Measurements from ENCODE around the gene DLGAP1. TPM values are rescaled to one million over a fixed set of nuclear protein-coding genes. Genes with fewer than 3 reads are reported as not detected.

DLGAP1 gene
- total RNA-seq, 1 experiment from 2014 or later: 0.07 TPM

DNA sequence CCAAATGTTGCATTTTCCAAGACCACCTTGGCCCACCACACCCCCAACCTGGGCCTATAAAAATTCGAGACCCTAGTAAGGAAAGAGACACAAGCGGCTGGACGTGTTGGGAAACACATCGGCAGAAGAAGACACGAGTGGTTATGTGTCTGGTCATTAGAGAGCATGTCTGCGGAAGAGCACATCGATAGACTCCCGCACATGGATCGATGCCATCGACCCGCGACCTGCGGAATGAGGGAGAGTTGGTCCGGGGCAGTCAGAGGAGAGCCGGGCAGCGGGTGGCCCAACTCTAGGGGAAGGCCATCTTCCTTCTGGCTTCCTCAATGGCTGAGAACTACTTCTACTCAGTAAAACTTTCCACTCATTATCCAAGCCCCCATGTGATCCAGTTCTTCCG, 785.7 kb downstream of the DLGAP1 start:
- ChIA-PET POLR2A (no interaction called here), CTCF (no interaction called here)
- Histone ChIP-seq H3K27me3 (replicated peaks; ENCODE audit: control insufficient read depth, insufficient read depth, low read length) (no peaks in the 10 kb centered on the region), H3K4me1 (peaks cover 37% of the 10 kb centered on the region), H3K9me3 (no peaks in the 10 kb centered on the region), H3K4me3 (ENCODE audit: low read depth, low read length) (no peak overlapping the region), H3K36me3 (ENCODE audit: control insufficient read depth, insufficient read depth, low read length) (no peaks in the 10 kb centered on the region)
- no peak for TF ChIP-seq CTCF (IDR thresholded peaks at IDR 0.05; ENCODE audit: insufficient read depth in 1 of 2, low read depth in 1 of 2, low read length in 1 of 2, severe bottlenecking in 1 of 2, unreplicated experiment in 1 of 2)
- intact Hi-C loops (cut with micrococcal nuclease; ENCODE audit: unreplicated experiment): loop anchor here (5.0 kb wide), 2 partner anchors 372 to 737 kb away; no protein-coding TSS in a partner anchor
- Mint-ChIP-seq H3K4me3 (ENCODE audit: unreplicated experiment) (no peak overlapping the region), H3K9me3 (ENCODE audit: unreplicated experiment) (no peaks in the 10 kb centered on the region), H3K27me3 (ENCODE audit: insufficient read depth, unreplicated experiment) (no peaks in the 10 kb centered on the region), H3K4me1 (ENCODE audit: low read depth, unreplicated experiment) (peaks cover 37% of the 10 kb centered on the region), H3K36me3 (ENCODE audit: insufficient read depth, unreplicated experiment) (peaks cover 15% of the 10 kb centered on the region), H3K27ac (ENCODE audit: unreplicated experiment) (no peak overlapping the region)
- BruUV-seq (replicated peaks): no TSS peak
- DNase-seq: no peak

DNA sequence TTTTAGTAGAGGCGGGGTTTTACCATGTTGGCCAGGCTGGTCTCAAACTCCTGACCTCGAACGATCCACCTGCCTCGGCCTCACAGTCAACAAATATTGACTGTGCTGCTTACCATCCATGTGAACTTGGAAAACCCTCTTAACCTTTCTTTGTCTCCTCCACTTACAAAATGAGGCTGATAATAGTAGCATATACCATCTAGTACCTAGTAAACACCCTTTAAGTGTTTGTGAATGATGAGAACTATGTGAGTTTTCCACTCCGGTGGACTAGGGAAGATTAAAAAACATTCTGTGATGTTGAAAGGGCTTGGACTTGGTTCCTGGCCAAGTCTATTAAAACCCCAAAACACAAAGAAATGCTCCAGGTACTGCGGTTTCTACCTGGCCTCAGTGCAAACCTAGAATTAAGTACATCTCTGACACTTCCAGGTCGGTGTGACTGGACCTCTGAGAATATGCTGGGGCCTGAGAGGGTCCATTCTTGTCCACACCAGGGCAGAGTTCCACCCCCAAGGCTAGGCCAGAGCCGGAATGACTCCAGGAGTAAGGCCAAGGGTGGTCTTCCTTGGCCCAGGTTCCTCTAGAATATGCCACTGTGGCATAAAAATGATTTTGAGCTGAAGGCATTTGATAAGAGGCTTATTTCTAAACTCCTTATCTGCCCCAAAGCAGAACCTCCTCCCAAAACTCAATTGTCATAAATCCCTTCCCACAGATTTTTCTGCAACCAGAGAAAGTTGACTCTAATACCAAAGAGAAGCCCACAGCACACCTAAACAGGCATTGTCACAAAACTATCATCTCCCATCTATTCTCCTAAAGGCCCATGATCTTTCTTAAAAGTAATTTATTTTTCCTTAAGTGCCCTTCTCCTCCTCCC, 787.6 kb downstream of the DLGAP1 start:
- Histone ChIP-seq H3K9me3 (peaks cover 13% of the 10 kb centered on the region; the same call in 1 of the 2 replicates), H3K27me3 (replicated peaks; ENCODE audit: control insufficient read depth, insufficient read depth, low read length) (no peaks in the 10 kb centered on the region), H3K36me3 (ENCODE audit: control insufficient read depth, insufficient read depth, low read length) (no peaks in the 10 kb centered on the region), H3K4me3 (ENCODE audit: low read depth, low read length) (no peak overlapping the region), H3K4me1 (peaks cover 39% of the 10 kb centered on the region)
- no peak for TF ChIP-seq CTCF (IDR thresholded peaks at IDR 0.05; ENCODE audit: insufficient read depth in 1 of 2, low read depth in 1 of 2, low read length in 1 of 2, severe bottlenecking in 1 of 2, unreplicated experiment in 1 of 2)
- ChIA-PET CTCF (interaction anchor here (0.8 to 3.7 kb wide), 10 partner anchors 44 to 384 kb away, joined by 3 to 72 read pairs (median 11); no protein-coding TSS in a partner anchor), POLR2A (no interaction called here)
- H3K27ac Mint-ChIP-seq (ENCODE audit: unreplicated experiment): no peak overlapping the region
- H3K27me3 Mint-ChIP-seq (ENCODE audit: insufficient read depth, unreplicated experiment): no peaks in the 10 kb centered on the region
- no peaks in the 10 kb centered on the region for H3K9me3 Mint-ChIP-seq (ENCODE audit: unreplicated experiment)
- H3K4me3 Mint-ChIP-seq (ENCODE audit: unreplicated experiment): no peak overlapping the region
- peaks cover 25% of the 10 kb centered on the region for H3K36me3 Mint-ChIP-seq (ENCODE audit: insufficient read depth, unreplicated experiment)
- DNase-seq: no peak
- intact Hi-C loops (cut with micrococcal nuclease; ENCODE audit: unreplicated experiment): loop anchor here (5.0 kb wide), 2 partner anchors 370 to 735 kb away; no protein-coding TSS in a partner anchor
- BruUV-seq (replicated peaks): no TSS peak
- H3K4me1 Mint-ChIP-seq (ENCODE audit: low read depth, unreplicated experiment): peaks cover 38% of the 10 kb centered on the region

GRCh38 chr18:3666526-3667254, 788.4 kb downstream of the DLGAP1 start:
- no peaks in the 10 kb centered on the region for H3K27me3 Mint-ChIP-seq (ENCODE audit: insufficient read depth, unreplicated experiment)

More at GRCh38 chr18:3666526-3667254, 788.4 kb downstream of the DLGAP1 start:
- intact Hi-C loops (cut with micrococcal nuclease; ENCODE audit: unreplicated experiment): loop anchor here (1.0 to 5.0 kb wide), 6 partner anchors 72 to 734 kb away; partner anchors contain the start of gene MYL12A
- H3K4me3 ChIP-seq (ENCODE audit: low read depth, low read length): no peak overlapping the region
- H3K4me3 Mint-ChIP-seq (ENCODE audit: unreplicated experiment): no peak overlapping the region
- H3K9me3 Mint-ChIP-seq (ENCODE audit: unreplicated experiment): no peaks in the 10 kb centered on the region
- no peak overlapping the region for H3K27ac Mint-ChIP-seq (ENCODE audit: unreplicated experiment)
- ChIA-PET CTCF (interaction anchor here (0.6 to 3.7 kb wide), 29 partner anchors 11 to 387 kb away, joined by 3 to 72 read pairs (median 5); no protein-coding TSS in a partner anchor), POLR2A (interaction anchor here (0.7 to 4.0 kb wide), 14 partner anchors 13 to 419 kb away, joined by 3 to 82 read pairs (median 10); partner anchors contain the start of gene MYL12A)
- no peak for DNase-seq
- peaks cover 25% of the 10 kb centered on the region for H3K36me3 Mint-ChIP-seq (ENCODE audit: insufficient read depth, unreplicated experiment)
- H3K4me1 Mint-ChIP-seq (ENCODE audit: low read depth, unreplicated experiment): peaks cover 37% of the 10 kb centered on the region
- no TSS peak for BruUV-seq (replicated peaks)
- peaks cover 20% of the 10 kb centered on the region for H3K9me3 ChIP-seq
- H3K27me3 ChIP-seq (replicated peaks; ENCODE audit: control insufficient read depth, insufficient read depth, low read length): no peaks in the 10 kb centered on the region
- H3K4me1 ChIP-seq: peaks cover 33% of the 10 kb centered on the region
- H3K36me3 ChIP-seq (ENCODE audit: control insufficient read depth, insufficient read depth, low read length): no peaks in the 10 kb centered on the region
- TF ChIP-seq CTCF (IDR thresholded peaks at IDR 0.05; ENCODE audit: insufficient read depth in 1 of 2, low read depth in 1 of 2, low read length in 1 of 2, severe bottlenecking in 1 of 2, unreplicated experiment in 1 of 2): no peak

Measured in Caco-2 (cell line).